Middle frontal gyrus (tissue), 1 donor: ENCODE results near the gene GRIA4.
"Not testable (repeated sequence)": the region's sequence is repeated elsewhere in the genome, so short reads cannot be mapped to it uniquely, and the experiment has no call there.

Source experiments
- DNase-seq: peaks from one replicate; pipeline ENCODE4 v3.0.0-alpha.2; 2015; ENCODE audit warnings: low spot score; ENCODE audit errors: extremely low spot score

GRIA4 gene

GRCh38 chr11:105989124-105989523 is 379.3 kb downstream of the GRIA4 start:
- no peak for DNase-seq

GRCh38 chr11:105991888-105992287 is 382.0 kb downstream of the GRIA4 start:
- DNase-seq: no peak

- no peak for DNase-seq
Measured at GRCh38 chr11:106001304-106002012, 391.6 kb downstream of the GRIA4 start.

- DNase-seq: not testable (repeated sequence)
Measured at GRCh38 chr11:106003094-106003493, 393.2 kb downstream of the GRIA4 start.

- DNase-seq: no peak
Measured at GRCh38 chr11:106011481-106011880, 401.6 kb downstream of the GRIA4 start.

GRCh38 chr11:106012744-106013143 is 402.9 kb downstream of the GRIA4 start:
- DNase-seq: no peak

- no peak for DNase-seq
Measured at GRCh38 chr11:106014035-106014434, 404.2 kb downstream of the GRIA4 start.

GRCh38 chr11:106014620-106015019 is 404.7 kb downstream of the GRIA4 start:
- DNase-seq: no peak

- DNase-seq: no peak
Measured at GRCh38 chr11:106015066-106015465, 405.2 kb downstream of the GRIA4 start.

- no peak for DNase-seq
Measured at GRCh38 chr11:106017093-106017492, 407.2 kb downstream of the GRIA4 start.

GRCh38 chr11:106021181-106021966 is 411.5 kb downstream of the GRIA4 start:
- no peak for DNase-seq

- peak; percentile 100 for DNase-seq
Measured at GRCh38 chr11:106021967-106022794, 412.3 kb downstream of the GRIA4 start, which contains the start of gene MSANTD4. TSS of gene MSANTD4 (minus strand) at chr11:106022240. CDS start at chr11:106010917, 11,323 bp downstream.

- no peak for DNase-seq
Measured at GRCh38 chr11:106022795-106023275, 413.0 kb downstream of the GRIA4 start.

GRCh38 chr11:106030609-106031008 is 420.7 kb downstream of the GRIA4 start:
- no peak for DNase-seq

- DNase-seq: no peak
Measured at GRCh38 chr11:106031202-106031810, 421.4 kb downstream of the GRIA4 start.
